BLaER1 treated with 17β-estradiol and CSF1 and Interleukin-3, amounts not matched to agents 10 nM and 100 nM (cell line): ENCODE measurements around the gene MTMR8.
"Not testable (repeated sequence)": the region's sequence is repeated elsewhere in the genome, so short reads cannot be mapped to it uniquely, and the experiment has no call there.

ENCODE experiments used
- H3K27ac ChIP-seq, 11 experiments: shearing (Covaris generic); formaldehyde crosslinking; 2 replicates each; pipeline ENCODE4 v1.8.1; 2022
- H3K27me3 ChIP-seq, 11 experiments: shearing (Covaris generic); formaldehyde crosslinking; 2 replicates each; pipeline ENCODE4 v1.8.1; 2022
- H3K36me3 ChIP-seq, 11 experiments: shearing (Covaris generic); formaldehyde crosslinking; 2 replicates each; pipeline ENCODE4 v1.8.1; 2022
- H3K4me1 ChIP-seq, 10 experiments: shearing (Covaris generic); formaldehyde crosslinking; 2 replicates each; pipeline ENCODE4 v1.8.1; 2022
- H3K4me2 ChIP-seq, 11 experiments: shearing (Covaris generic); formaldehyde crosslinking; 2 replicates each; pipeline ENCODE4 v1.8.1; 2022
- H3K4me3 ChIP-seq, 10 experiments: shearing (Covaris generic); formaldehyde crosslinking; 2 replicates each; pipeline ENCODE4 v1.8.1; 2022
- H3K9ac ChIP-seq, 11 experiments: shearing (Covaris generic); formaldehyde crosslinking; 2 replicates each; pipeline ENCODE4 v1.8.1; 2022
- H3K9me3 ChIP-seq, 11 experiments: shearing (Covaris generic); formaldehyde crosslinking; replicated peaks in 1 of 11; 2 replicates each; pipeline ENCODE4 v1.8.1; 2022
- H4K20me1 ChIP-seq, 11 experiments: shearing (Covaris generic); formaldehyde crosslinking; 2 replicates each; pipeline ENCODE4 v1.8.1; 2022
- Cebpa-rat ChIP-seq, 11 experiments: shearing (Covaris generic); IDR thresholded peaks; 2 replicates each; pipeline ENCODE4 v1.8.1; 2022

Gene MTMR8

DNA sequence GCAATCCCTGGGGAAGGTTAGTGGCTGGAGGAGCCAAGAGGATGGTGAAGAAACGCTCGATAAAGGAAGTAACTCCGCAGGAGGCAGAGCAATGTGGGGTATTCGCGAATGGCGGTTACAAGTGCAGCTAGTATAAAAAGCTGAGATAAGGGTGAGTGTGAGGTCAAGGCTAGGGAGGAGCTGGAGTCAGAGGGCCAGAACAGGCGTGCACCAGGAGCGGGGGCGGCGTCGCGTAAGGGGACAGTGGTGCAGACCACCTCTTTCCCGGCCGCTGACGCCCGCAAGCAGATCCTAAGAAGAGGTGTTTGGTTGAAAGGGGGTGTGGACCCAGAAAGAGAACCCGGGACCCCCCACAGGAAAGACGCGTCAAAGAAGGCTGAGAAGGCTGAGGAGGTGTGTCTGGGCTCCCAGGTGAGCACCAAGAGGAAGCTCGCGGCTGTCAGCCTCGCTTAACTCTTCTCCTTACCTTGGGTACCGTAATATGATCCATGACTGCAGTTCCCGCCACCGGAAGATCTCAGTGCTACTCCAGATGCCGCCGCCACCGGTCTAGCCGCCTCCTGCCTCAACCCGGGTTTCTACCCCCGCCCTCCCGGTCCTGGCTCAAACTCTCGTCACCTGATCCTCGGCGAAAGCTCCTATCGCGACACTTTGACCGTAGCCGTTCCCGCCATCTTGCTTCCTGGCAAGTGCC is at the start of gene MTMR8:
Gene MTMR8, minus strand, starts transcription at position 579 of the 694 bp plus-strand sequence. Its CDS starts 89 bp downstream, at position 490.
- Histone ChIP-seq H3K4me3 (peak within 1 kb of the TSS; percentile 61 to 81 (median 70)), H3K4me1 (peaks cover 0 to 15% (median 10%) of the 10 kb centered on the region in 10 experiments; a peak in 9 of 20 replicates), H3K27me3 (peaks cover 0 to 25% (median 5%) of the 10 kb centered on the region in 11 experiments; a peak in 11 of 22 replicates), H3K4me2 (peak within 1 kb of the TSS; percentile 62 to 80 (median 75)), H3K9me3 (peaks cover 0 to 16% (median 9%) of the 10 kb centered on the region in 11 experiments; a peak in 7 of 22 replicates), H3K9ac (peak within 1 kb of the TSS; percentile 67 to 80 (median 74)), H3K27ac (peak within 1 kb of the TSS in 10 of 11 experiments; percentile 23 to 76 (median 64); a peak in 18 of 22 replicates), H3K36me3 (no peaks in the 10 kb centered on the region), H4K20me1 (no peaks in the 10 kb centered on the region)
- no peak for TF ChIP-seq Cebpa-rat (IDR thresholded peaks at IDR 0.05)

DNA sequence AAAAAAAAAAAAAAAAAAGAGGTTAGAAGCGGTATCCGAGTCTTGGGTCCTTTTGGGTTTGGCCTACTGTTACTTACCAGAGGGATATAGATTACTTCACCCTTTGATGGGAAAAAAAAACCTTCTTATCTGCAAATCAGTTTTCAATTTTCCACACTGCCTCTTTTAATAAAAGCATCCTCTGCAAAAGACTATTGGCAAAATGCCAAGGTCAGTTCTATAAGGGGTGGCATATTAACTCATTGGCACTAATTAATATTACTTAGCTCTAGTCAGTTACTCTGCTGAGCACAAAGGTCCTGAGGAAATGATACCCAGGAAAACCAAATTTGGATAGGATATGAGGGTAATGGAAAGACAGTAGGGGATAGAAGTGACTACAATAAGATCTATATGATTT is 44.3 kb upstream of the MTMR8 start:
- Histone ChIP-seq H3K36me3 (no peaks in the 10 kb centered on the region), H3K4me3 (no peak overlapping the region), H3K4me1 (peaks cover 0 to 10% (median 6%) of the 10 kb centered on the region in 10 experiments; a peak in 8 of 20 replicates), H3K4me2 (no peak overlapping the region), H3K9me3 (peaks cover 0 to 5% (median 0%) of the 10 kb centered on the region in 11 experiments; a peak in 2 of 22 replicates), H3K27me3 (peaks cover 0 to 7% (median 0%) of the 10 kb centered on the region in 11 experiments; a peak in 6 of 22 replicates), H4K20me1 (no peaks in the 10 kb centered on the region), H3K27ac (no peak overlapping the region), H3K9ac (no peak overlapping the region)
- TF ChIP-seq Cebpa-rat (IDR thresholded peaks at IDR 0.05): no peak

DNA sequence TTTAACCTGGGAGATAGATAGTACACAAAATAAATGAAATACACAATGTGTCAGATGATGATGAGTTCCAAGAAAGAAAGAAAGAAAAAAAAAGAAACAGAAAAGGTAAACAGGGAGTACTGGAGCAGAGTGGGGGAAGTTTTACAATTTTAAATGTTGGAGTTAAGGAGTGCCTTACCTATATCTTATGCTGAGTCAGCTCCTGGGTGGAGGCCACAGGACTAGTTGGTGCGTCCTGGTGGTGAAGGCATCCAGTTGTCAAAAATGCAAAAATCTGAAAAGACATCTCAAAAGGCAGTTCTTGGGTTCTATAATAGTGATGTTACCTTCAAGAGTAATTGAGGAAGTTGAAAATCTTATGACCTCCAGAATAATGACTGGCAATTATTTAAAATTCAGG is 42.4 kb upstream of the MTMR8 start:
- Histone ChIP-seq H3K36me3 (no peaks in the 10 kb centered on the region), H3K9ac (no peak overlapping the region), H3K27ac (peak overlapping the region in 1 of 11 experiments; percentile 36; a peak in 2 of 22 replicates), H3K4me1 (peaks cover 0 to 10% (median 6%) of the 10 kb centered on the region in 10 experiments; a peak in 8 of 20 replicates), H3K27me3 (peaks cover 0 to 3% (median 0%) of the 10 kb centered on the region in 11 experiments; a peak in 3 of 22 replicates), H3K4me3 (no peak overlapping the region), H3K9me3 (peaks cover 0 to 18% (median 3%) of the 10 kb centered on the region in 11 experiments; a peak in 9 of 22 replicates), H3K4me2 (peak overlapping the region in 2 of 11 experiments; percentile 25 to 47; a peak in 3 of 22 replicates), H4K20me1 (no peaks in the 10 kb centered on the region)
- TF ChIP-seq Cebpa-rat (IDR thresholded peaks at IDR 0.05): no peak

DNA sequence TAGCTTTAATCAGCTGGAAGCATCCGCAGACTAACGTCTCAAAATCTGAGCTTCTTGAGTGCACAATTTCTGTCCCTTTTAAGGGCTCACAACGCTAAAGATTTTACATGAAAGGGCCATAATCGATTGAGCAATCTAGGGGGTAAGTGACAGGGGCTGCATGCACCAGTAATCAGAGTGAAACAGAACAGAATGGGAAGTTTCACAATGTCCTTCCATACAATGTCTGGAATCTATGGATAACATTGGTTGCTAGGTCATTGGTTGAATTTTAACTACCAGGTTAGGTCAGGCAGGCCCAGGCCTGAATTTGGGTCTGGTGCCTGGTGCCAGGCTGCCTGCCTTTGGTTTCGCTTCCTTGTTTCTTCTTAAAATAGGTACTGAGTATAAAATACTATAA is 42.0 kb upstream of the MTMR8 start:
- H3K9me3 ChIP-seq: peaks cover 0 to 23% (median 7%) of the 10 kb centered on the region in 11 experiments; a peak in 10 of 22 replicates
- H3K4me2 ChIP-seq: peak overlapping the region in 4 of 11 experiments; percentile 2 to 47 (median 24); a peak in 6 of 22 replicates
- H4K20me1 ChIP-seq: no peaks in the 10 kb centered on the region
- H3K36me3 ChIP-seq: no peaks in the 10 kb centered on the region
- H3K27ac ChIP-seq: no peak overlapping the region; a peak in 1 of 22 replicates
- peaks cover 0 to 1% (median 0%) of the 10 kb centered on the region in 11 experiments; a peak in 3 of 22 replicates for H3K27me3 ChIP-seq
- H3K4me1 ChIP-seq: peaks cover 0 to 10% (median 6%) of the 10 kb centered on the region in 10 experiments; a peak in 8 of 20 replicates
- TF ChIP-seq Cebpa-rat (IDR thresholded peaks at IDR 0.05): peak in 2 of 11 experiments; percentile 12 to 52; a peak in 3 of 22 replicates
- H3K4me3 ChIP-seq: no peak overlapping the region
- H3K9ac ChIP-seq: no peak overlapping the region

DNA sequence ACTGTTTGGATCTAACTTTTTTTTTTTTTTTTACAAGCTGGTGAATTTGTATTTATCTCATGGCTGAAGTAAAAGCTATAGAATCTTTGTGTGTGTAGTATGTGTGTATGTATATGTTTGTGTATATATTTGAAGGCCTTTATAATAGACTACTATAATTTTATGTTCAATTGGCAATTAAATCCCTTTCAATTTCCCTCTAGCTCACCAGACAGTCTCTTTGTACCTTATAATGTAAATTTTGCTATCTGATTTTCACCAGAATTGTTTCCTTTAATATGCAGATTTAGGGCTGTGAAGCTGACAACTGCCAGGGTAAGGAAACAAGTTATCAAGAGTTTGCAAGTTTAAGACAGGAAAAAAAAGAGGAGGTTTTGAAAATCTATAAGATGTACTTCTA is 33.1 kb upstream of the MTMR8 start:
- no peak overlapping the region for H3K4me3 ChIP-seq
- H3K9ac ChIP-seq: no peak overlapping the region
- no peaks in the 10 kb centered on the region for H3K36me3 ChIP-seq
- peaks cover 7 to 20% (median 14%) of the 10 kb centered on the region in 10 experiments; a peak in 18 of 20 replicates for H3K4me1 ChIP-seq
- no peak for TF ChIP-seq Cebpa-rat (IDR thresholded peaks at IDR 0.05)
- no peak overlapping the region; a peak in 1 of 22 replicates for H3K27ac ChIP-seq
- peaks cover 0 to 19% (median 8%) of the 10 kb centered on the region in 11 experiments; a peak in 12 of 22 replicates for H3K9me3 ChIP-seq
- no peaks in the 10 kb centered on the region for H4K20me1 ChIP-seq
- H3K4me2 ChIP-seq: peak overlapping the region in 2 of 11 experiments; percentile 5 to 60; a peak in 3 of 22 replicates
- no peaks in the 10 kb centered on the region for H3K27me3 ChIP-seq

DNA sequence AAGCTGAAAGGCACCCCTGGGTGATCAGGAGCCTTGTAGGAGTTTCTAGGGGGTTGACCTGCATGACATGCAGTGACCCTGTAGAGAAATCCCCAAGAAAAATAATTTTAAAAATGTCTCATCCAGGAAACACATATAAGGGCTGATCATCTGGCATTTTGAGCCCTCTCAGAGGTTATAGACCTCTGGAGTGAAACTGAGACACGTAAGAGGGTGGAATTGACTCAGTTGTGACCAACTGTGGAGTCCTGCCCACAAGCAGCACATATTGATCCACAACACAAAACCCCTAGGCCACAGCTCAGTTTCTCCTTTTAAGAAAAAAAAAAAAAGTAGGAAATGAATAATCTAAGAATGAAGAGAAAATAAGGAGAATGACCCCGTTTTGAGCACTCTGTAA is 32.5 kb upstream of the MTMR8 start:
- TF ChIP-seq Cebpa-rat (IDR thresholded peaks at IDR 0.05): no peak
- peak overlapping the region in 3 of 11 experiments; percentile 2 to 18 (median 5); a peak in 3 of 22 replicates for H3K9ac ChIP-seq

DNA sequence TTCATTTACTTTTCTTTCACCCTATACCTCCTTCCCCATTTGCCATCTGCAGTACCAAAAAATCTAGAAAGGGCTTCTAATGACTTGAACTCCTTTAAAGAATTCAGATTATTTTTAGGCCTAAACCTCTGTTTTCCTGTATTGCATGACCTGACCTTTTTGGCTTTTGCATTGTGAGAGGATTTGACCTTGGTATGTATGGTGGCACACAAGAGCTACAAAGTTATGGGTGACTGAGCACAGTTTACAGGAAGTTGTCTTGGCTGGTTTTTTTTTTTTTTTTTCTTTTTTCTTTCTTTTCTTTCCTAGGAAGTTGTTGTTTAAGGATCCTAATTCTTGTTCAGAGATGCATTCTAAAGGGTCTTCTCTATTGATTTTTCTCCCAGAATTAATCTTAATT is 32.0 kb upstream of the MTMR8 start:
- no peak for TF ChIP-seq Cebpa-rat (IDR thresholded peaks at IDR 0.05)
- peak overlapping the region in 6 of 11 experiments; percentile 21 to 67 (median 54); a peak in 11 of 22 replicates for H3K27ac ChIP-seq
- peaks cover 0 to 8% (median 4%) of the 10 kb centered on the region in 11 experiments; a peak in 12 of 22 replicates for H3K9me3 ChIP-seq
- H3K4me2 ChIP-seq: peak overlapping the region in 10 of 11 experiments; percentile 5 to 60 (median 27); a peak in 13 of 22 replicates
- no peaks in the 10 kb centered on the region for H3K36me3 ChIP-seq
- peaks cover 0 to 3% (median 0%) of the 10 kb centered on the region in 11 experiments; a peak in 2 of 22 replicates for H3K27me3 ChIP-seq
- no peak overlapping the region for H3K4me3 ChIP-seq
- peak overlapping the region in 2 of 11 experiments; percentile 5 to 18; a peak in 1 of 22 replicates for H3K9ac ChIP-seq
- H4K20me1 ChIP-seq: no peaks in the 10 kb centered on the region
- peaks cover 11 to 26% (median 16%) of the 10 kb centered on the region in 10 experiments; a peak in 19 of 20 replicates for H3K4me1 ChIP-seq

More for the DNA sequence above, 32.5 kb upstream of the MTMR8 start:
- H3K36me3 ChIP-seq: no peaks in the 10 kb centered on the region
- H3K27ac ChIP-seq: peak overlapping the region in 6 of 11 experiments; percentile 21 to 67 (median 54); a peak in 12 of 22 replicates
- H3K4me3 ChIP-seq: no peak overlapping the region
- H4K20me1 ChIP-seq: no peaks in the 10 kb centered on the region
- H3K27me3 ChIP-seq: peaks cover 0 to 3% (median 0%) of the 10 kb centered on the region in 11 experiments; a peak in 2 of 22 replicates
- H3K4me2 ChIP-seq: peak overlapping the region in 10 of 11 experiments; percentile 5 to 60 (median 27); a peak in 13 of 22 replicates
- H3K9me3 ChIP-seq: peaks cover 0 to 13% (median 8%) of the 10 kb centered on the region in 11 experiments; a peak in 12 of 22 replicates
- H3K4me1 ChIP-seq: peaks cover 10 to 23% (median 15%) of the 10 kb centered on the region in 10 experiments; a peak in 19 of 20 replicates

DNA sequence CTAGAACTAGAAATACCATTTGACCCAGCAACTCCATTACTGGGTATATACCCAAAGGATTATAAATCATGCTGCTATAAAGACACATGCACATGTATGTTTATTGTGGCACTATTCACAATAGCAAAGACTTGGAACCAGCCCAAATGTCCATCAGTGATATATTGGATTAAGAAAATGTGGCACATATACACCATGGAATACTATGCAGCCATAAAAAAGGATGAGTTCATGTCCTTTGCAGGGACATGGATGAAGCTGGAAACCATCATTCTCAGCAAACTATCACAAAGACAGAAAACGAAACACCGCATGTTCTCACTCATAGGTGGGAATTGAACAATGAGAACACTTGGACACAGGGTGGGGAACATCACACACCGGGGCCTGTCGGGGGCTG is 14.5 kb upstream of the MTMR8 start:
- H4K20me1 ChIP-seq, H3K9ac ChIP-seq, H3K27ac ChIP-seq, H3K4me1 ChIP-seq, H3K4me2 ChIP-seq, H3K4me3 ChIP-seq, H3K36me3 ChIP-seq, H3K27me3 ChIP-seq, H3K9me3 ChIP-seq: not testable (repeated sequence)

DNA sequence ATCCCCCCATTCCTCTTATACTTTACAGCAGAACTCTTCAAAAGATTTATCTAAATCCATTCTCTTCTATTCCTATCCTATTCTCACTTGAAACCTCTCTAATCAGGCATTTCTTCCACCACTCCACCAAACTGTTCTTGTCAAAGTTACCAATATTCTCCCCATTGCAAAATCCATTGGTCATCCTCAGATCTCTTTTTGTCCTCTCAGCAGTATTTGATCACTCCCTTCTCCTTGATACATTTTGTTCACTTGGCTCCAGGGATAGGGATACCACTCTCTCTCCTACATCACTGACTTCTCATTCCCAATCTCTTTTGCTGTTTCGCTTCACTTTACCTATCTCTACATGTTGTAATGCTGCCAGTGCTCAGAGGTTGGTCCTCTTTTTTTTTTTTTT is 2.8 kb upstream of the MTMR8 start:
- H3K27me3 ChIP-seq: peaks cover 0 to 20% (median 5%) of the 10 kb centered on the region in 11 experiments; a peak in 10 of 22 replicates
- TF ChIP-seq Cebpa-rat (IDR thresholded peaks at IDR 0.05): no peak
- H3K36me3 ChIP-seq: no peaks in the 10 kb centered on the region
- H3K4me3 ChIP-seq: no peak overlapping the region
- no peaks in the 10 kb centered on the region for H4K20me1 ChIP-seq
- no peak overlapping the region for H3K27ac ChIP-seq
- no peak overlapping the region for H3K4me2 ChIP-seq
- H3K9ac ChIP-seq: no peak overlapping the region
- H3K4me1 ChIP-seq: peaks cover 0 to 15% (median 10%) of the 10 kb centered on the region in 10 experiments; a peak in 9 of 20 replicates
- H3K9me3 ChIP-seq: peaks cover 0 to 16% (median 9%) of the 10 kb centered on the region in 11 experiments; a peak in 7 of 22 replicates
